ENCODE results near the gene TACR2.

TACR2 gene

GRCh38 chr10:69364232-69364940 is 52.3 kb downstream of the TACR2 start:
- no peak for DNase-seq

GRCh38 chr10:69363666-69364065 is 53.1 kb downstream of the TACR2 start:
- no peak for DNase-seq

- DNase-seq: no peak
Measured at GRCh38 chr10:69362471-69362954, 54.2 kb downstream of the TACR2 start.

- no peak for DNase-seq
Measured at GRCh38 chr10:69361303-69361614, 55.5 kb downstream of the TACR2 start.

- no peak for DNase-seq
Measured at GRCh38 chr10:69360485-69361302, 56.0 kb downstream of the TACR2 start.

GRCh38 chr10:69359594-69359993 is 57.1 kb downstream of the TACR2 start:
- no peak for DNase-seq

GRCh38 chr10:69359148-69359547 is 57.6 kb downstream of the TACR2 start:
- DNase-seq: no peak

GRCh38 chr10:69358148-69358795 is 58.4 kb downstream of the TACR2 start:
- DNase-seq: no peak

- DNase-seq: no peak
Measured at GRCh38 chr10:69356187-69356586, 60.5 kb downstream of the TACR2 start.

- DNase-seq: no peak
Measured at GRCh38 chr10:69353977-69354635, 62.6 kb downstream of the TACR2 start.
